Measurements from ENCODE around the gene DMRT1. TPM values are rescaled to one million over a fixed set of nuclear protein-coding genes. Genes with fewer than 3 reads are reported as not detected.
"Not testable (repeated sequence)": the region's sequence is repeated elsewhere in the genome, so short reads cannot be mapped to it uniquely, and the experiment has no call there.

Gene DMRT1
- total RNA-seq, 1 donor from 2014 or later = not detected

- no peak for DNase-seq (ENCODE audit: low read depth)
- no peak overlapping the region for H3K4me3 ChIP-seq (ENCODE audit: low read depth, low read length)
- TF ChIP-seq CTCF (conservative IDR thresholded peaks at IDR 0.05; ENCODE audit: low read depth, low read length) = no peak
Observed at GRCh38 chr9:859251-859650, 17.8 kb downstream of the DMRT1 start.

GRCh38 chr9:860706-861105, 19.2 kb downstream of the DMRT1 start:
- no peak overlapping the region for H3K4me3 ChIP-seq (ENCODE audit: low read depth, low read length)
- no peak for TF ChIP-seq CTCF (conservative IDR thresholded peaks at IDR 0.05; ENCODE audit: low read depth, low read length)
- DNase-seq (ENCODE audit: low read depth) = no peak

GRCh38 chr9:861525-861924, 20.0 kb downstream of the DMRT1 start:
- DNase-seq (ENCODE audit: low read depth); H3K4me3 ChIP-seq (ENCODE audit: low read depth, low read length): not testable (repeated sequence)

GRCh38 chr9:875119-875962, 33.8 kb downstream of the DMRT1 start:
- no peak for DNase-seq (ENCODE audit: low read depth)
- no peak for TF ChIP-seq CTCF (conservative IDR thresholded peaks at IDR 0.05; ENCODE audit: low read depth, low read length)

GRCh38 chr9:876425-876824, 34.9 kb downstream of the DMRT1 start:
- H3K4me3 ChIP-seq (ENCODE audit: low read depth, low read length) = no peak overlapping the region
- no peak for DNase-seq (ENCODE audit: low read depth)
- no peak for TF ChIP-seq CTCF (conservative IDR thresholded peaks at IDR 0.05; ENCODE audit: low read depth, low read length)

More at GRCh38 chr9:875119-875962, 33.8 kb downstream of the DMRT1 start:
- H3K4me3 ChIP-seq (ENCODE audit: low read depth, low read length) = no peak overlapping the region

- no peak for TF ChIP-seq CTCF (conservative IDR thresholded peaks at IDR 0.05; ENCODE audit: low read depth, low read length)
- no peak for DNase-seq (ENCODE audit: low read depth)
- no peak overlapping the region for H3K4me3 ChIP-seq (ENCODE audit: low read depth, low read length)
Observed at GRCh38 chr9:878239-878638, 36.7 kb downstream of the DMRT1 start.

- H3K4me3 ChIP-seq (ENCODE audit: low read depth, low read length) = no peak overlapping the region
- DNase-seq (ENCODE audit: low read depth) = no peak
- no peak for TF ChIP-seq CTCF (conservative IDR thresholded peaks at IDR 0.05; ENCODE audit: low read depth, low read length)
Observed at GRCh38 chr9:880725-881124, 39.2 kb downstream of the DMRT1 start.
